B cell (primary cell): Measurements from ENCODE around the gene SENP8. TPM values are rescaled to one million over a fixed set of nuclear protein-coding genes. Genes with fewer than 3 reads are reported as not detected.

Experiments
- ATAC-seq: fragments of 200-7000 bp; cut with Tn5 transposase; one replicate; pipeline ENCODE4 v1.10.0; 2021; ENCODE audit warnings: low read depth, mild to moderate bottlenecking, moderate number of reproducible peaks, moderate library complexity
- CTCF ChIA-PET: fragments of 350-600 bp; sonication (Branson Sonifier 250); formaldehyde crosslinking; loops from one replicate; lab custom pipeline; 2021; ENCODE audit warnings: antibody characterized with exemption, inconsistent platforms; lab: Charles Lee
- POLR2A ChIA-PET: fragments of 350-600 bp; sonication (Branson Sonifier 250); formaldehyde crosslinking; loops from one replicate; lab custom pipeline; 2021; ENCODE audit warnings: antibody characterized with exemption; lab: Charles Lee
- DNase-seq: peaks from one replicate; pipeline ENCODE4 v3.0.0; 2013
- H2AFZ ChIP-seq: 2 replicates; pipeline ENCODE4 v1.6.1; 2012; ENCODE audit warnings: mild to moderate bottlenecking, low read depth, low read length; ENCODE audit not compliant: insufficient read depth, poor library complexity, severe bottlenecking
- H3K27ac ChIP-seq, 2 donors: 1 replicate in 1 of 2; 2 replicates in 1 of 2; pipeline ENCODE4 v1.5.1; 2012 to 2013; ENCODE audit warnings: low read length in 2 of 2, mild to moderate bottlenecking in 2 of 2, moderate library complexity in 1 of 2
- H3K27me3 ChIP-seq, 4 experiments: fragments of 200-600 bp in 1 of 4; sonication (generic) in 1 of 4; replicated peaks in 1 of 4; 1 replicate in 2 of 4; 2 replicates in 2 of 4; pipeline versions ENCODE4 v1.6.1 to v1.7.0; 2013 to 2016; ENCODE audit warnings: low read length in 3 of 4, mild to moderate bottlenecking in 2 of 4, mixed read lengths in 1 of 4, moderate library complexity in 1 of 4; ENCODE audit not compliant: insufficient read depth in 4 of 4, control insufficient read depth in 3 of 4; ENCODE audit errors: control extremely low read depth in 1 of 4
- H3K36me3 ChIP-seq, 2 experiments: replicated peaks in 1 of 2; 1 replicate in 1 of 2; 2 replicates in 1 of 2; pipeline versions ENCODE4 v1.6.1 to v1.7.1; 2013; ENCODE audit warnings: low read length in 1 of 2; ENCODE audit not compliant: insufficient read depth in 2 of 2, control insufficient read depth in 1 of 2; ENCODE audit errors: control extremely low read depth in 1 of 2, extremely low read depth in 1 of 2
- H3K4me1 ChIP-seq, 2 donors: fragments of 200-600 bp in 1 of 2; sonication (generic) in 1 of 2; 1 replicate in 1 of 2; 2 replicates in 1 of 2; pipeline versions ENCODE4 v1.5.1 to v1.6.1; 2013 to 2017; ENCODE audit warnings: low read length in 2 of 2; ENCODE audit not compliant: control insufficient read depth in 2 of 2, insufficient read depth in 2 of 2
- H3K4me2 ChIP-seq: replicated peaks from 2 replicates; pipeline ENCODE3; 2012; ENCODE audit warnings: mild to moderate bottlenecking, low read depth, low read length; ENCODE audit not compliant: poor library complexity, severe bottlenecking
- H3K4me3 ChIP-seq, 5 experiments: fragments of 200-600 bp in 1 of 5; sonication (generic) in 1 of 5; 1 replicate in 3 of 5; 2 replicates in 2 of 5; pipeline versions ENCODE4 v1.5.1 to v1.7.0; 2011 to 2016; ENCODE audit warnings: low read length in 4 of 5, mild to moderate bottlenecking in 4 of 5, low read depth in 2 of 5, control low read depth in 1 of 5, moderate library complexity in 1 of 5; ENCODE audit not compliant: insufficient read depth in 1 of 5; ENCODE audit errors: control extremely low read depth in 1 of 5, extremely low read depth in 1 of 5
- H3K79me2 ChIP-seq: fragments of 200-600 bp; sonication (generic); one replicate; pipeline ENCODE4 v1.6.0; 2016; ENCODE audit warnings: low read length; ENCODE audit not compliant: control insufficient read depth, insufficient read depth
- H3K9ac ChIP-seq: fragments of 200-600 bp; sonication (generic); 2 replicates; pipeline ENCODE4 v1.6.1; 2017; ENCODE audit warnings: mild to moderate bottlenecking, low read length, moderate library complexity
- H3K9me3 ChIP-seq, 3 donors: one replicate each; pipeline versions ENCODE4 v1.6.1 to v1.7.1; 2013; ENCODE audit warnings: low read length in 2 of 3; ENCODE audit not compliant: control insufficient read depth in 2 of 3, insufficient read depth in 1 of 3; ENCODE audit errors: control extremely low read depth in 1 of 3
- H4K20me1 ChIP-seq: 2 replicates; pipeline ENCODE4 v1.6.0; 2012; ENCODE audit warnings: mild to moderate bottlenecking, low read length; ENCODE audit not compliant: insufficient read depth, control insufficient read depth, poor library complexity, severe bottlenecking
- H3K27ac Mint-ChIP-seq: one replicate; pipeline ENCODE4 v1.8.0; 2021; ENCODE audit warnings: mixed read lengths
- H3K27me3 Mint-ChIP-seq: one replicate; pipeline ENCODE4 v1.8.0; 2021; ENCODE audit warnings: mixed read lengths
- H3K4me1 Mint-ChIP-seq: one replicate; pipeline ENCODE4 v1.8.0; 2021; ENCODE audit warnings: mixed read lengths
- H3K4me3 Mint-ChIP-seq: one replicate; pipeline ENCODE4 v1.8.0; 2021; ENCODE audit warnings: mixed read lengths
- H3K9me3 Mint-ChIP-seq: one replicate; pipeline ENCODE4 v1.8.0; 2022; ENCODE audit warnings: mixed read lengths; ENCODE audit not compliant: insufficient read depth
- CTCF ChIP-seq: fragments of 200-600 bp; IDR thresholded peaks from one replicate; pipeline ENCODE4 v1.8.0; 2022; ENCODE audit warnings: antibody characterized with exemption, mild to moderate bottlenecking
- EZH2 ChIP-seq: IDR thresholded peaks from 2 replicates; pipeline ENCODE4 v1.6.1; 2012; ENCODE audit warnings: borderline replicate concordance, low read depth, mild to moderate bottlenecking, moderate library complexity, low read length; ENCODE audit not compliant: insufficient read depth, poor library complexity, severe bottlenecking
- WGBS: methylation state at CpG from one replicate; pipeline ENCODE4 v1.1.5; 2013; ENCODE audit warnings: missing lambda C conversion rate; ENCODE audit not compliant: insufficient coverage; 5-methylcytosine and 5-hydroxymethylcytosine counted together
- intact Hi-C: fragments of 100-400 bp; cut with micrococcal nuclease; formaldehyde crosslinking; loops from one replicate; pipeline ENCODE4 v1.10.0; 2022
- polyA plus RNA-seq: library from polyadenylated mRNA; depleted of rRNA; stranded (reverse); fragments of >200 nt; gene quantifications from 2 replicates; pipeline ENCODE4 v1.2.3, GENCODE V29; 2012
- total RNA-seq, 2 donors: library from RNA; stranded (reverse); fragments of 120-200 nt in 1 of 2; gene quantifications; 1 replicate in 1 of 2; 2 replicates in 1 of 2; pipeline versions ENCODE4 v1.2.3 to v1.2.4, GENCODE V29; 2013 to 2022

The SENP8 gene
- total and polyA plus RNA-seq, 2 donors (not counting 1 experiment from before 2014, with no cell fraction given), result 0.62 to 0.69 TPM

GRCh38 chr15:72154316-72154715 lies 36.1 kb downstream of the SENP8 start:
- peaks cover 9% of the 10 kb centered on the region for H3K4me1 Mint-ChIP-seq
- Histone ChIP-seq H3K4me1 (peaks cover 0 to 5% of the 10 kb centered on the region in 2 donors), H3K4me2 (no peak overlapping the region), H3K4me3 (no peak overlapping the region), H4K20me1 (no peaks in the 10 kb centered on the region), H3K9me3 (no peaks in the 10 kb centered on the region), H3K27ac (no peak overlapping the region), H3K79me2 (no peaks in the 10 kb centered on the region), H3K36me3 (no peaks in the 10 kb centered on the region), H2AFZ (no peak overlapping the region), H3K9ac (no peak overlapping the region), H3K27me3 (peaks cover 0 to 7% (median 0%) of the 10 kb centered on the region in 4 experiments)
- no peaks in the 10 kb centered on the region for H3K9me3 Mint-ChIP-seq
- ATAC-seq, result no peak
- POLR2A ChIA-PET, result no interaction called here
- WGBS, result 96% methylated on average over 6 of the region's 7 CpGs
- H3K27ac Mint-ChIP-seq, result no peak overlapping the region
- intact Hi-C loops, result loop anchor here (10.0 kb wide), 2 partner anchors 110 to 290 kb away; no protein-coding TSS in a partner anchor
- DNase-seq, result no peak
- H3K4me3 Mint-ChIP-seq, result no peak overlapping the region
- no peak for TF ChIP-seq EZH2
- TF ChIP-seq CTCF, result no peak
- CTCF ChIA-PET, result interaction anchor here (0.5 to 3.3 kb wide), 8 partner anchors 46 to 411 kb away, joined by 3 to 25 read pairs (median 6); no protein-coding TSS in a partner anchor
- H3K27me3 Mint-ChIP-seq, result no peaks in the 10 kb centered on the region

- Mint-ChIP-seq H3K9me3 (no peaks in the 10 kb centered on the region), H3K27me3 (no peaks in the 10 kb centered on the region), H3K27ac (no peak overlapping the region), H3K4me1 (peaks cover 9% of the 10 kb centered on the region), H3K4me3 (peak overlapping the region; percentile 87)
- H2AFZ ChIP-seq, result peak overlapping the region; percentile 86
- ATAC-seq (no peak), DNase-seq (no peak)
- POLR2A ChIA-PET, result no interaction called here
- peaks cover 0 to 5% of the 10 kb centered on the region in 2 donors for H3K4me1 ChIP-seq
- no peaks in the 10 kb centered on the region for H3K9me3 ChIP-seq
- H3K27me3 ChIP-seq, result peaks cover 0 to 7% (median 0%) of the 10 kb centered on the region in 4 experiments
- TF ChIP-seq EZH2 (no peak), CTCF (no peak)
- H3K4me2 ChIP-seq, result peak overlapping the region; percentile 91
- no peaks in the 10 kb centered on the region for H3K36me3 ChIP-seq
- H4K20me1 ChIP-seq, result no peaks in the 10 kb centered on the region
- 82% methylated on average over 12 of the region's 14 CpGs for WGBS
- H3K27ac ChIP-seq, result no peak overlapping the region
- intact Hi-C loops, result loop anchor here (10.0 kb wide), 2 partner anchors 110 to 290 kb away; no protein-coding TSS in a partner anchor
- no peak overlapping the region for H3K4me3 ChIP-seq
- no peak overlapping the region for H3K9ac ChIP-seq
- CTCF ChIA-PET, result interaction anchor here (0.8 to 4.4 kb wide), 7 partner anchors 14 to 411 kb away, joined by 3 to 87 read pairs (median 17); no protein-coding TSS in a partner anchor
- no peaks in the 10 kb centered on the region for H3K79me2 ChIP-seq
Measured at GRCh38 chr15:72155003-72155621, 36.9 kb downstream of the SENP8 start.
